Measurements from ENCODE around the gene LAP3. TPM values are rescaled to one million over a fixed set of nuclear protein-coding genes. Genes with fewer than 3 reads are reported as not detected.

The LAP3 gene
- total RNA-seq, 6 experiments from 2014 or later: 54.4 to 56.3 (median 55.7) TPM

GRCh38 chr4:17558941-17559708, 17.9 kb upstream of the LAP3 start:
- Mint-ChIP-seq H3K9me3 (no peaks in the 10 kb centered on the region), H3K27me3 (ENCODE audit: insufficient read depth) (peaks cover 9% of the 10 kb centered on the region), H3K4me1 (ENCODE audit: low read depth) (peaks cover 20% of the 10 kb centered on the region), H3K4me3 (no peak overlapping the region), H3K27ac (no peak overlapping the region), H3K36me3 (ENCODE audit: low read depth) (no peaks in the 10 kb centered on the region)
- DNase-seq: no peak
- TF ChIP-seq CTCF (IDR thresholded peaks at IDR 0.05): no peak

- Mint-ChIP-seq H3K4me1 (ENCODE audit: low read depth) (peaks cover 20% of the 10 kb centered on the region), H3K9me3 (no peaks in the 10 kb centered on the region), H3K36me3 (ENCODE audit: low read depth) (no peaks in the 10 kb centered on the region), H3K27ac (no peak overlapping the region), H3K27me3 (ENCODE audit: insufficient read depth) (peaks cover 6% of the 10 kb centered on the region), H3K4me3 (no peak overlapping the region)
- DNase-seq: no peak
- TF ChIP-seq CTCF (IDR thresholded peaks at IDR 0.05): no peak
These were observed 17.3 kb upstream of the LAP3 start for GRCh38 chr4:17559709-17560048.

- peaks cover 20% of the 10 kb centered on the region for H3K4me1 Mint-ChIP-seq (ENCODE audit: low read depth)
- no peak overlapping the region for H3K4me3 Mint-ChIP-seq
- no peaks in the 10 kb centered on the region for H3K9me3 Mint-ChIP-seq
- TF ChIP-seq CTCF (IDR thresholded peaks at IDR 0.05): no peak
- H3K27ac Mint-ChIP-seq: no peak overlapping the region
- DNase-seq: no peak
- H3K27me3 Mint-ChIP-seq (ENCODE audit: insufficient read depth): peaks cover 4% of the 10 kb centered on the region
- no peaks in the 10 kb centered on the region for H3K36me3 Mint-ChIP-seq (ENCODE audit: low read depth)
These were observed 16.8 kb upstream of the LAP3 start for GRCh38 chr4:17560065-17560673.

GRCh38 chr4:17561195-17561909, 15.6 kb upstream of the LAP3 start:
- no peaks in the 10 kb centered on the region for H3K9me3 Mint-ChIP-seq
- no peak overlapping the region for H3K4me3 Mint-ChIP-seq
- no peaks in the 10 kb centered on the region; the same call in 1 of the 2 replicates for H3K27me3 Mint-ChIP-seq (ENCODE audit: insufficient read depth)
- TF ChIP-seq CTCF (IDR thresholded peaks at IDR 0.05): no peak
- no peaks in the 10 kb centered on the region for H3K36me3 Mint-ChIP-seq (ENCODE audit: low read depth)
- peak overlapping the region; percentile 36 for H3K27ac Mint-ChIP-seq
- DNase-seq: peak; percentile 89
- peaks cover 20% of the 10 kb centered on the region for H3K4me1 Mint-ChIP-seq (ENCODE audit: low read depth)

- Mint-ChIP-seq H3K36me3 (ENCODE audit: low read depth) (no peaks in the 10 kb centered on the region), H3K4me3 (no peak overlapping the region), H3K27ac (no peak overlapping the region), H3K9me3 (no peaks in the 10 kb centered on the region), H3K4me1 (ENCODE audit: low read depth) (peaks cover 27% of the 10 kb centered on the region), H3K27me3 (ENCODE audit: insufficient read depth) (no peaks in the 10 kb centered on the region; the same call in 1 of the 2 replicates)
- no peak for DNase-seq
- peak; percentile 35; the same call in 1 of the 2 replicates for TF ChIP-seq CTCF (IDR thresholded peaks at IDR 0.05)
These were observed 14.8 kb upstream of the LAP3 start for GRCh38 chr4:17562157-17562556.
